ENCODE measurements around the gene METRNL. TPM values are rescaled to one million over a fixed set of nuclear protein-coding genes. Genes with fewer than 3 reads are reported as not detected.
"Not testable (repeated sequence)": the region's sequence is repeated elsewhere in the genome, so short reads cannot be mapped to it uniquely, and the experiment has no call there.

Gene METRNL
- total RNA-seq, 1 donor, result 47.1 TPM

GRCh38 chr17:83131401-83132011, 52.1 kb downstream of the METRNL start:
- TF ChIP-seq CTCF (IDR thresholded peaks at IDR 0.05; ENCODE audit: insufficient read depth, low read depth, low read length), result no peak
- H3K4me3 ChIP-seq (ENCODE audit: low read depth, low read length), result no peak overlapping the region
- no peak for DNase-seq (ENCODE audit: low read depth)

GRCh38 chr17:83132251-83133081, 53.1 kb downstream of the METRNL start:
- TF ChIP-seq CTCF (IDR thresholded peaks at IDR 0.05; ENCODE audit: insufficient read depth, low read depth, low read length), result no peak

GRCh38 chr17:83133302-83134121, 54.1 kb downstream of the METRNL start:
- H3K4me3 ChIP-seq (ENCODE audit: low read depth, low read length), result no peak overlapping the region
- no peak for TF ChIP-seq CTCF (IDR thresholded peaks at IDR 0.05; ENCODE audit: insufficient read depth, low read depth, low read length)
- DNase-seq (ENCODE audit: low read depth), result no peak

More at GRCh38 chr17:83132251-83133081, 53.1 kb downstream of the METRNL start:
- DNase-seq (ENCODE audit: low read depth), result no peak
- H3K4me3 ChIP-seq (ENCODE audit: low read depth, low read length), result no peak overlapping the region

DNA sequence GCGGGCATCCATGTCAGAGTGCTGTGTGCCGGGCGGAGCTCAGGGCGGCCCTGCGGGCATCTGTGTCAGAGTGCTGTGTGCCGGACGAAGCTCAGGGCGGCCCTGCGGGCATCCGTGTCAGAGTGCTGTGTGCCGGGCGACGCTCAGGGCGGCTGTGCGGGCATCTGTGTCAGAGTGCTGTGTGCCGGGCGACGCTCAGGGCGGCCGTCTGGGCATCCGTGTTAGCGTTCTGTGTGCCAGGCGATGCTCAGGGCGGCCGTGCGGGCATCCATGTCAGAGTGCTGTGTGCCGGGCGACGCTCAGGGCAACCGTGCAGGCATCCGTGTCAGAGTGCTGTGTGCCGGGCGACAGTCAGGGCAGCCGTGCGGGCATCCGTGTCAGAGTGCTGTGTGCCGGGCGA, 55.0 kb downstream of the METRNL start:
- not testable (repeated sequence) for DNase-seq (ENCODE audit: low read depth); H3K4me3 ChIP-seq (ENCODE audit: low read depth, low read length)

DNA sequence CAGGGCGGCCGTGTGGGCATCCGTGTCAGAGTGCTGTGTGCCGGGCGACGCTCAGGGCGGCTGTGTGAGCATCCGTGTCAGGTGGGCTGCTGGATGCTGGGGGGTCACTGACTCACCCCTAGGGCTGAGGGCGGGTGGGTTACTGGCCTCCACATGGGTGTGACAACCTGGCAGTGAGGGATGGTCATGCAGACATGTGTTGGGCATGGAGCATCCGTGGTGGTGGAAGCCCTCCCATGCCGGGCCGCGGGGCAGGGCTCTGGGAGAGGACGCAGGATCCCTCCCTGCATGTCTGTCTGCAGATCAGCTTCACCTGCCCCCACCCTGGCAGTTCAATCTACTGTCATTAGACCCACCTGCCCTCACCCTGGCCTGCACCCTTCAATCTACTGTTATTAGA, 56.3 kb downstream of the METRNL start:
- H3K4me3 ChIP-seq (ENCODE audit: low read depth, low read length), result no peak overlapping the region
- no peak for DNase-seq (ENCODE audit: low read depth)
- TF ChIP-seq CTCF (IDR thresholded peaks at IDR 0.05; ENCODE audit: insufficient read depth, low read depth, low read length), result no peak

GRCh38 chr17:83136156-83136555, 56.7 kb downstream of the METRNL start:
- H3K4me3 ChIP-seq (ENCODE audit: low read depth, low read length), result no peak overlapping the region
- DNase-seq (ENCODE audit: low read depth), result no peak

More at GRCh38 chr17:83136156-83136555, 56.7 kb downstream of the METRNL start:
- TF ChIP-seq CTCF (IDR thresholded peaks at IDR 0.05; ENCODE audit: insufficient read depth, low read depth, low read length), result no peak
